ENCODE data around the gene CLDN20.

The CLDN20 gene

GRCh38 chr6:155269765-155270164, 6.0 kb downstream of the CLDN20 start:
- TF ChIP-seq CTCF (conservative IDR thresholded peaks at IDR 0.05), result no peak
- TF ChIP-seq ZFX (IDR thresholded peaks at IDR 0.05), result no peak
- H3K27ac ChIP-seq, result no peak overlapping the region

- no peak for TF ChIP-seq CTCF (conservative IDR thresholded peaks at IDR 0.05)
- no peak for TF ChIP-seq ZFX (IDR thresholded peaks at IDR 0.05)
These were observed 6.8 kb downstream of the CLDN20 start for GRCh38 chr6:155270561-155271091.

GRCh38 chr6:155271145-155271544, 7.3 kb downstream of the CLDN20 start:
- TF ChIP-seq ZFX (IDR thresholded peaks at IDR 0.05), result no peak
- no peak for TF ChIP-seq CTCF (conservative IDR thresholded peaks at IDR 0.05)
- H3K27ac ChIP-seq, result no peak overlapping the region

More at GRCh38 chr6:155270561-155271091, 6.8 kb downstream of the CLDN20 start:
- no peak overlapping the region for H3K27ac ChIP-seq

- TF ChIP-seq ZFX (IDR thresholded peaks at IDR 0.05), result no peak
- TF ChIP-seq CTCF (conservative IDR thresholded peaks at IDR 0.05), result no peak
- no peak overlapping the region for H3K27ac ChIP-seq
These were observed 8.8 kb downstream of the CLDN20 start for GRCh38 chr6:155272353-155273232.

GRCh38 chr6:155273431-155273830, 9.6 kb downstream of the CLDN20 start:
- H3K27ac ChIP-seq, result no peak overlapping the region
- TF ChIP-seq CTCF (conservative IDR thresholded peaks at IDR 0.05), result no peak
- no peak for TF ChIP-seq ZFX (IDR thresholded peaks at IDR 0.05)

- TF ChIP-seq CTCF (conservative IDR thresholded peaks at IDR 0.05) (no peak), ZFX (IDR thresholded peaks at IDR 0.05) (no peak)
- H3K27ac ChIP-seq, result no peak overlapping the region
These were observed 10.3 kb downstream of the CLDN20 start for GRCh38 chr6:155274106-155274505.

GRCh38 chr6:155274533-155274932, 10.7 kb downstream of the CLDN20 start:
- TF ChIP-seq ZFX (IDR thresholded peaks at IDR 0.05), result no peak
- no peak for TF ChIP-seq CTCF (conservative IDR thresholded peaks at IDR 0.05)
- no peak overlapping the region for H3K27ac ChIP-seq
